Measurements from ENCODE around the gene DDX52. TPM values are rescaled to one million over a fixed set of nuclear protein-coding genes. Genes with fewer than 3 reads are reported as not detected.

DDX52 gene
- total and polyA plus RNA-seq, 9 of the 15 experiments (the other 6 are each of a cell fraction or from before 2014, with no cell fraction given) = 19.1 to 50.5 (median 34.8) TPM

DNA sequence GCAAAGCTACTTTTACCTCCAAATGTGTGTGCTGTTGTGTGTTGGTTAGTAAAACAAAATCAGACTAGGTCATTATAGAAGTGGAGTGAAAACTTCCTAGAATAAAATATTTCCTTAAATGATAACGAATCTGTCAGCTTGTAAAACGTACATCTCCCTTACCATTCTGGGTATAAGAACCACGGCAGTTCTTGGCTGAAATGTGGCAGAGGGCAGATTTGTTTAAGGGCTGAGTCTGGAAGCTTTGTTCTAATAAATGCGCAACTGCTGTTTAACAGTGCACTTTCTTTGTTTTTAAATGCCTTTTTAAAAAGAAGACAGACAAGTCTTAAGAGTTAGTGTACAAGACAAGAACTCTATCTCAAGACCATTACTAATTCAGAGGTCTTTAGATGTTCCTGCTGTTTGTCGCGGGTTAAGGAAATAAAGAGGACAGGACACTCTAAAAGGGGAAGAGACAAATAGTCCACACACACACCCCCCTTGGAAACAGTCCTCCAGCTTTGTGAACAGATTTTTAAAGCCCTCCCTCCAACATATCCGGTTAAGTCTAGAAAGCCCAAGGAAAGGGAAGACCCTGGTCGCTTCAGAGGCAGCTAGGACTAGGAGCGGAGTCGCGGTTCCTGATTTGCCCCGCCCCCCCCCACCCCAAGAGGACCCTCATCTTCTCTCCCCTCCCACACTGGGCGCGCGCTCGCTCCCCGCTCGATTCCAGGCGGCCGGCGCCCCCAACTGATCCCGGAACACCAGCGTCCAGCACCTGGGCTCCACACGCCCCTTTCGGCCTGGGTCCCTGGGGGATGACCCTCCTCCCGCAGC, 34.7 kb downstream of the DDX52 start (continued):
- TF ChIP-seq, protein P1, sequence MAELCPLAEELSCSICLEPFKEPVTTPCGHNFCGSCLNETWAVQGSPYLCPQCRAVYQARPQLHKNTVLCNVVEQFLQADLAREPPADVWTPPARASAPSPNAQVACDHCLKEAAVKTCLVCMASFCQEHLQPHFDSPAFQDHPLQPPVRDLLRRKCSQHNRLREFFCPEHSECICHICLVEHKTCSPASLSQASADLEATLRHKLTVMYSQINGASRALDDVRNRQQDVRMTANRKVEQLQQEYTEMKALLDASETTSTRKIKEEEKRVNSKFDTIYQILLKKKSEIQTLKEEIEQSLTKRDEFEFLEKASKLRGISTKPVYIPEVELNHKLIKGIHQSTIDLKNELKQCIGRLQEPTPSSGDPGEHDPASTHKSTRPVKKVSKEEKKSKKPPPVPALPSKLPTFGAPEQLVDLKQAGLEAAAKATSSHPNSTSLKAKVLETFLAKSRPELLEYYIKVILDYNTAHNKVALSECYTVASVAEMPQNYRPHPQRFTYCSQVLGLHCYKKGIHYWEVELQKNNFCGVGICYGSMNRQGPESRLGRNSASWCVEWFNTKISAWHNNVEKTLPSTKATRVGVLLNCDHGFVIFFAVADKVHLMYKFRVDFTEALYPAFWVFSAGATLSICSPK (IDR thresholded peaks at IDR 0.05; ENCODE audit: borderline replicate concordance) = no peak
- TF ChIP-seq ZNF174 (CRISPR knock-in tag; IDR thresholded peaks at IDR 0.05) (no peak), NBN (IDR thresholded peaks at IDR 0.05; ENCODE audit: low read depth) (no peak), HNRNPL (IDR thresholded peaks at IDR 0.05; ENCODE audit: low read depth, low read length) (no peak), ZNF551 (CRISPR knock-in tag; IDR thresholded peaks at IDR 0.05) (no peak), FOXK1 (CRISPR knock-in tag; IDR thresholded peaks at IDR 0.05; ENCODE audit: borderline replicate concordance) (no peak), ZNF354B (CRISPR knock-in tag; IDR thresholded peaks at IDR 0.05) (no peak), ZBTB7A (IDR thresholded peaks at IDR 0.05; ENCODE audit: borderline replicate concordance, control insufficient read depth, low read depth, low read length) (peak; percentile 68; the same call in 1 of the 2 replicates), ZKSCAN1 (IDR thresholded peaks at IDR 0.05; ENCODE audit: low read depth, low read length) (no peak), IRF2 (CRISPR knock-in tag; IDR thresholded peaks at IDR 0.05) (no peak), ZNF134 (CRISPR knock-in tag; conservative IDR thresholded peaks at IDR 0.05) (no peak), ZNF707 (CRISPR knock-in tag; conservative IDR thresholded peaks at IDR 0.05) (no peak), ZSCAN29 (IDR thresholded peaks at IDR 0.05) (no peak)
- TF ChIP-seq, protein P2, sequence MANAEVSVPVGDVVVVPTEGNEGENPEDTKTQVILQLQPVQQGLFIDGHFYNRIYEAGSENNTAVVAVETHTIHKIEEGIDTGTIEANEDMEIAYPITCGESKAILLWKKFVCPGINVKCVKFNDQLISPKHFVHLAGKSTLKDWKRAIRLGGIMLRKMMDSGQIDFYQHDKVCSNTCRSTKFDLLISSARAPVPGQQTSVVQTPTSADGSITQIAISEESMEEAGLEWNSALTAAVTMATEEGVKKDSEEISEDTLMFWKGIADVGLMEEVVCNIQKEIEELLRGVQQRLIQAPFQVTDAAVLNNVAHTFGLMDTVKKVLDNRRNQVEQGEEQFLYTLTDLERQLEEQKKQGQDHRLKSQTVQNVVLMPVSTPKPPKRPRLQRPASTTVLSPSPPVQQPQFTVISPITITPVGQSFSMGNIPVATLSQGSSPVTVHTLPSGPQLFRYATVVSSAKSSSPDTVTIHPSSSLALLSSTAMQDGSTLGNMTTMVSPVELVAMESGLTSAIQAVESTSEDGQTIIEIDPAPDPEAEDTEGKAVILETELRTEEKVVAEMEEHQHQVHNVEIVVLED (CRISPR knock-in tag; IDR thresholded peaks at IDR 0.05) = no peak
- TF ChIP-seq, protein P3, sequence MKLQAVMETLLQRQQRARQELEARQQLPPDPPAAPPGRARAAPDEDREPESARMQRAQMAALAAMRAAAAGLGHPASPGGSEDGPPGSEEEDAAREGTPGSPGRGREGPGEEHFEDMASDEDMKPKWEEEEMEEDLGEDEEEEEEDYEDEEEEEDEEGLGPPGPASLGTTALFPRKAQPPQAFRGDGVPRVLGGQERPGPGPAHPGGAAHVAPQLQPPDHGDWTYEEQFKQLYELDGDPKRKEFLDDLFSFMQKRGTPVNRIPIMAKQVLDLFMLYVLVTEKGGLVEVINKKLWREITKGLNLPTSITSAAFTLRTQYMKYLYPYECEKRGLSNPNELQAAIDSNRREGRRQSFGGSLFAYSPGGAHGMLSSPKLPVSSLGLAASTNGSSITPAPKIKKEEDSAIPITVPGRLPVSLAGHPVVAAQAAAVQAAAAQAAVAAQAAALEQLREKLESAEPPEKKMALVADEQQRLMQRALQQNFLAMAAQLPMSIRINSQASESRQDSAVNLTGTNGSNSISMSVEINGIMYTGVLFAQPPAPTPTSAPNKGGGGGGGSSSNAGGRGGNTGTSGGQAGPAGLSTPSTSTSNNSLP (IDR thresholded peaks at IDR 0.05; ENCODE audit: borderline replicate concordance, low read depth, low read length) = no peak
- TF ChIP-seq, protein P4, sequence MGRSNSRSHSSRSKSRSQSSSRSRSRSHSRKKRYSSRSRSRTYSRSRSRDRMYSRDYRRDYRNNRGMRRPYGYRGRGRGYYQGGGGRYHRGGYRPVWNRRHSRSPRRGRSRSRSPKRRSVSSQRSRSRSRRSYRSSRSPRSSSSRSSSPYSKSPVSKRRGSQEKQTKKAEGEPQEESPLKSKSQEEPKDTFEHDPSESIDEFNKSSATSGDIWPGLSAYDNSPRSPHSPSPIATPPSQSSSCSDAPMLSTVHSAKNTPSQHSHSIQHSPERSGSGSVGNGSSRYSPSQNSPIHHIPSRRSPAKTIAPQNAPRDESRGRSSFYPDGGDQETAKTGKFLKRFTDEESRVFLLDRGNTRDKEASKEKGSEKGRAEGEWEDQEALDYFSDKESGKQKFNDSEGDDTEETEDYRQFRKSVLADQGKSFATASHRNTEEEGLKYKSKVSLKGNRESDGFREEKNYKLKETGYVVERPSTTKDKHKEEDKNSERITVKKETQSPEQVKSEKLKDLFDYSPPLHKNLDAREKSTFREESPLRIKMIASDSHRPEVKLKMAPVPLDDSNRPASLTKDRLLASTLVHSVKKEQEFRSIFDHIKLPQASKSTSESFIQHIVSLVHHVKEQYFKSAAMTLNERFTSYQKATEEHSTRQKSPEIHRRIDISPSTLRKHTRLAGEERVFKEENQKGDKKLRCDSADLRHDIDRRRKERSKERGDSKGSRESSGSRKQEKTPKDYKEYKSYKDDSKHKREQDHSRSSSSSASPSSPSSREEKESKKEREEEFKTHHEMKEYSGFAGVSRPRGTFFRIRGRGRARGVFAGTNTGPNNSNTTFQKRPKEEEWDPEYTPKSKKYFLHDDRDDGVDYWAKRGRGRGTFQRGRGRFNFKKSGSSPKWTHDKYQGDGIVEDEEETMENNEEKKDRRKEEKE (IDR thresholded peaks at IDR 0.05; ENCODE audit: borderline replicate concordance in 1 of 2, control insufficient read depth in 1 of 2, low read depth in 2 of 2, low read length in 1 of 2) = no peak

Data from K562 (cell line).